ENCODE measurements around the gene KCNK17. TPM values are rescaled to one million over a fixed set of nuclear protein-coding genes. Genes with fewer than 3 reads are reported as not detected.

Gene KCNK17
- total and polyA plus RNA-seq, 7 donors = 0.04 TPM; not detected in 6

DNA sequence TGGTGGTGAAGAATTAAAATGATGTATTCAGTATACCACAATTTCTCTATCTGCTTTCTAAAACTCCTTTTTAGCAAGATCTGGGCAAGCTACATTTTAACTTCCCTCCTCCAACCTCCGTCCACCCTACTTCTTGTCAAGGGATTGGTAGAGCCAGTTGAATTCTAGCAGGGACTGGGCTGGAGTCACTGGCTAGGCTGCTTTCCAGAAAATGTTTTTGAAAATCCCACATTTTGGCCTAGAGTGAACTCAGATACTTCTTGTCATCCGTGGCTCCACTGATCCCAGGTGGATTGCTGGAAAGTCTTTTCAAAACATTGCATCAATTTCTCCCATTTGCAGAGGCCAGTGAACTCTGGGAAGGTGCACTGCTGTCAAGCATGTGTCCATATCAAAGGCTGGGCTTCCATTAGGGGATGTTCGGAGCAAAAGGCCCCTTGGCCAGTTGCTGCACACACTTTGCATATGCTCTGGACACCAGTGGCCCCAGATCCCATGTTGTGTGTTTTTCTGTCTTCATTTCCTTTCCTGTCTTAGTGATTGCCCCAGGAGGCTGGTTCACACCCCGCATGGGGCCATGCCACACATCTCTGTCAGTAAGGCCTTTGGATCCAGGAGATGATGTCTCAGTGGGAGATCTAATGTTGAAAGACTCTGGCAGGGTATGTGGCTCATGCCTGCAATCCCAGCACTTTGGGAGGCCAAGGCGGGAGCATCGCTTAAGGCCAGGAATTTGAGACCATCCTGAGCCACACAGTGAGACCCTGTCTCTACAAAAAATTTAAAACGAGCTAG is 19.6 kb upstream of the KCNK17 start:
- ATAC-seq = no peak
- Histone ChIP-seq H3K36me3 (ENCODE audit: insufficient read depth in 1 of 2, low read depth in 1 of 2) (no peaks in the 10 kb centered on the region), H3K4me1 (no peaks in the 10 kb centered on the region), H3K9me3 (no peaks in the 10 kb centered on the region), H3K27me3 (ENCODE audit: insufficient read depth in 3 of 3, low read length in 2 of 3) (peaks cover 0 to 4% (median 3%) of the 10 kb centered on the region in 3 donors), H3K4me3 (no peak overlapping the region), H3K27ac (no peak overlapping the region)
- no peak for DNase-seq
- intact Hi-C loops (cut with DNase I) = no loop called here
- no peak for TF ChIP-seq CTCF (IDR thresholded peaks at IDR 0.05)
- 65 to 74% (median 73%) methylated on average over 7 of the region's 7 CpGs for WGBS, 3 donors

GRCh38 chr6:39330476-39330875 is 16.3 kb upstream of the KCNK17 start:
- Histone ChIP-seq H3K4me1 (no peaks in the 10 kb centered on the region), H3K36me3 (ENCODE audit: insufficient read depth in 1 of 2, low read depth in 1 of 2) (no peaks in the 10 kb centered on the region), H3K27ac (no peak overlapping the region), H3K4me3 (no peak overlapping the region), H3K9me3 (no peaks in the 10 kb centered on the region), H3K27me3 (ENCODE audit: insufficient read depth in 3 of 3, low read length in 2 of 3) (peaks cover 0 to 2% (median 0%) of the 10 kb centered on the region in 3 donors)
- no peak for ATAC-seq
- no peak for TF ChIP-seq CTCF (IDR thresholded peaks at IDR 0.05)
- no peak for DNase-seq
- intact Hi-C loops (cut with DNase I) = no loop called here
- WGBS, 3 donors = 55 to 71% (median 61%) methylated on average over 3 of the region's 3 CpGs

DNA sequence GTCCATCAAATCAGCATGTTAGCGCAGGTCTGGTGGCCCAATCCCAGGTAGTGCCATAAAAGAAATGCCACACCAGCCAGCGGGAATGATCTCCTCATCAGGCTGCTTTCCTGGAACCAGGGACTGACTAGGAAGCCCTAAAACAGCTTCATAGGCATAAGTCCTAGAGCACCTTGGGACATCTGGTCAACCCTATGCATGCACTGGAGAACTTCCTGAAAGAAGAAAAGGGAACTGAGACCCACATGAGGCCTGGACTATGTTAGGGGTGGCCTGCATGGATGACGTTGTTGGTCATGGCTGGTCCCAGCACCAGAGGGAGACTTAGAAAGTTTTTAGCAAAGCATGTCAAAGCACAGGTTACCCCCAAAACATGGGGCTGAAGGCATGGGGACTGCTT is 15.8 kb upstream of the KCNK17 start:
- DNase-seq (no peak), ATAC-seq (no peak)
- Histone ChIP-seq H3K36me3 (ENCODE audit: insufficient read depth in 1 of 2, low read depth in 1 of 2) (no peaks in the 10 kb centered on the region), H3K4me3 (no peak overlapping the region), H3K4me1 (no peaks in the 10 kb centered on the region), H3K9me3 (no peaks in the 10 kb centered on the region), H3K27ac (no peak overlapping the region), H3K27me3 (ENCODE audit: insufficient read depth in 3 of 3, low read length in 2 of 3) (peaks cover 0 to 2% (median 0%) of the 10 kb centered on the region in 3 donors)
- TF ChIP-seq CTCF (IDR thresholded peaks at IDR 0.05) = no peak
- 78 to 89% (median 86%) methylated on average over 3 of the region's 3 CpGs for WGBS, 3 donors
- intact Hi-C loops (cut with DNase I) = no loop called here

- ATAC-seq = no peak
- TF ChIP-seq CTCF (IDR thresholded peaks at IDR 0.05) = no peak
- no peaks in the 10 kb centered on the region for H3K36me3 ChIP-seq (ENCODE audit: insufficient read depth in 1 of 2, low read depth in 1 of 2)
- peaks cover 0 to 2% (median 0%) of the 10 kb centered on the region in 3 donors for H3K27me3 ChIP-seq (ENCODE audit: insufficient read depth in 3 of 3, low read length in 2 of 3)
- 88 to 89% (median 89%) methylated on average over 12 of the region's 12 CpGs for WGBS, 3 donors
- no peak for DNase-seq
- H3K4me1 ChIP-seq = no peaks in the 10 kb centered on the region
- intact Hi-C loops (cut with DNase I) = no loop called here
- no peaks in the 10 kb centered on the region for H3K9me3 ChIP-seq
- H3K4me3 ChIP-seq = no peak overlapping the region
- no peak overlapping the region for H3K27ac ChIP-seq
These were observed 13.8 kb upstream of the KCNK17 start for GRCh38 chr6:39328066-39328465.

DNA sequence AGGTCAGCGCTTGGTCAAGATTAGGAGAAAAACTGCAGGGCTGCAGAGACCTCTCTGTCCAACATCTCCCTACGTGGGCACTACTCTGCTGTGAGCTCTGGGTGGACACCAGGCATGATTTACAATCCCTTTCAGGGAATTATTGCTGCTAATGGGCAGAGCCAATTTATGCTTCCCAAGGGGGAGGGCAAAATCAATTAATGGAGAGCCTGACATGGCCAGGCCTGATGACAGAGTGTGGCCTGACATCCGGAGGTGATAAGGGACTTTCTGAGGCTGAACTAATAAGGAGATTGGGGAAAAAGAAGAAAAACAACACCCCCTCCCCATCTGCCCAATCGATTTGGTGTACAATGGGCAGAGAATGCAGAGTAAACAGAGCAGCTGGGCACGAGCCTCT is 13.3 kb upstream of the KCNK17 start:
- WGBS, 3 donors = 70 to 75% (median 70%) methylated on average over 5 of the region's 5 CpGs
- no peak for ATAC-seq
- H3K4me1 ChIP-seq = no peaks in the 10 kb centered on the region
- TF ChIP-seq CTCF (IDR thresholded peaks at IDR 0.05) = no peak
- H3K36me3 ChIP-seq (ENCODE audit: insufficient read depth in 1 of 2, low read depth in 1 of 2) = no peaks in the 10 kb centered on the region
- no peak overlapping the region for H3K4me3 ChIP-seq
- DNase-seq = no peak
- no peaks in the 10 kb centered on the region for H3K9me3 ChIP-seq
- no peak overlapping the region for H3K27ac ChIP-seq
- peaks cover 0 to 2% (median 0%) of the 10 kb centered on the region in 3 donors for H3K27me3 ChIP-seq (ENCODE audit: insufficient read depth in 3 of 3, low read length in 2 of 3)
- intact Hi-C loops (cut with DNase I) = no loop called here
